K562 (cell line): Measurements from ENCODE around the gene SOX15. TPM values are rescaled to one million over a fixed set of nuclear protein-coding genes. Genes with fewer than 3 reads are reported as not detected.

Source experiments
- ATAC-seq: fragments of 200-7000 bp; cut with Tn5 transposase; 3 replicates; pipeline ENCODE4 v1.9.1; 2020; ENCODE audit warnings: moderate library complexity
- BruUV-seq: library from RNA; stranded (reverse); fragments of 400-500 nt; replicated peaks from 2 replicates; lab custom pipeline; 2021; lab: Mats Ljungman, UMichigan
- CTCF ChIA-PET: fragments of 300-600 bp; formaldehyde crosslinking; extraction: SDS; loops from one replicate; lab custom pipeline; 2021; ENCODE audit warnings: low intra/inter-chr PET ratio; lab: Yijun Ruan, JAX
- POLR2A ChIA-PET: fragments of 300-600, 350-650 bp; sonication (Branson Sonifier 250); formaldehyde crosslinking; extraction: SDS; loops from one replicate; lab custom pipeline; 2021; ENCODE audit warnings: antibody characterized with exemption, inconsistent platforms; lab: Yijun Ruan, JAX
- DNase-seq, 4 experiments: peaks; one replicate each; pipeline versions ENCODE4 v3.0.0 to v3.0.0-alpha.2; 2011 to 2018; ENCODE audit warnings: low spot score in 3 of 4, mixed read lengths in 3 of 4; ENCODE audit errors: extremely low read depth in 1 of 4
- FAIRE-seq: peaks from 2 replicates; lab custom pipeline; 2011; peaks lifted over from hg19 to GRCh38; lab: Jason Lieb, UNC
- H2AFZ ChIP-seq: 2 replicates; pipeline ENCODE4 v1.6.0; 2011; ENCODE audit warnings: low read depth, low read length, control low read depth, inconsistent platforms
- H3K27ac ChIP-seq: fragments of 200-600 bp; 3 replicates; pipeline ENCODE4 v1.8.0; 2011; ENCODE audit warnings: low read depth, mild to moderate bottlenecking, control low read depth, inconsistent platforms, low read length, moderate library complexity, mixed read lengths; ENCODE audit errors: extremely low read depth
- H3K27me3 ChIP-seq, 2 experiments: fragments of 300-600 bp in 1 of 2; 2 replicates in 1 of 2; 3 replicates in 1 of 2; pipeline versions ENCODE4 v1.6.0 to v1.8.0; 2011; ENCODE audit warnings: inconsistent platforms in 2 of 2, low read length in 2 of 2, mild to moderate bottlenecking in 1 of 2, mixed read lengths in 1 of 2, moderate library complexity in 1 of 2; ENCODE audit not compliant: control insufficient read depth in 2 of 2, insufficient read depth in 2 of 2
- H3K36me3 ChIP-seq: fragments of 300-600 bp; 3 replicates; pipeline ENCODE4 v1.8.0; 2011; ENCODE audit warnings: mild to moderate bottlenecking, low read length, inconsistent platforms; ENCODE audit not compliant: control insufficient read depth, insufficient read depth
- H3K4me1 ChIP-seq, 2 experiments: fragments of 200-600 bp in 1 of 2; replicated peaks in 1 of 2; 2 replicates in 1 of 2; 3 replicates in 1 of 2; pipeline versions ENCODE4 v1.5.1 to v1.8.0; 2011; ENCODE audit warnings: inconsistent platforms in 2 of 2, low read length in 2 of 2, mild to moderate bottlenecking in 1 of 2, mixed read lengths in 1 of 2, moderate library complexity in 1 of 2; ENCODE audit not compliant: control insufficient read depth in 2 of 2, insufficient read depth in 2 of 2
- H3K4me2 ChIP-seq: 2 replicates; pipeline ENCODE4 v1.6.1; 2011; ENCODE audit warnings: low read length, control low read depth, inconsistent platforms, mixed read lengths; ENCODE audit not compliant: insufficient read depth
- H3K4me3 ChIP-seq: fragments of 200-600 bp; sonication (generic), shearing (Covaris generic); 2 replicates; pipeline ENCODE4 v1.5.1; 2016; ENCODE audit warnings: control low read depth, inconsistent platforms
- H3K79me2 ChIP-seq: fragments of 200-600 bp; 3 replicates; pipeline ENCODE4 v1.8.0; 2011; ENCODE audit warnings: low read length, inconsistent platforms; ENCODE audit not compliant: control insufficient read depth, insufficient read depth
- H3K9ac ChIP-seq, 2 experiments: 2 replicates each; pipeline versions ENCODE4 v1.6.0 to v1.6.1; 2011; ENCODE audit warnings: low read depth in 2 of 2, low read length in 2 of 2, control low read depth in 1 of 2, inconsistent platforms in 1 of 2, mild to moderate bottlenecking in 1 of 2, mixed read lengths in 1 of 2; ENCODE audit not compliant: insufficient read depth in 1 of 2
- H3K9me1 ChIP-seq: one replicate; pipeline ENCODE4 v1.6.0; 2011; ENCODE audit warnings: inconsistent platforms, mild to moderate bottlenecking, low read length, moderate library complexity; ENCODE audit not compliant: control insufficient read depth, insufficient read depth
- H3K9me3 ChIP-seq: replicated peaks from 2 replicates; pipeline ENCODE4 v1.5.1; 2011; ENCODE audit warnings: low read depth, low read length, inconsistent platforms; ENCODE audit not compliant: control insufficient read depth, insufficient read depth
- H4K20me1 ChIP-seq: replicated peaks from 2 replicates; pipeline ENCODE4 v1.6.1; 2011; ENCODE audit warnings: low read length, inconsistent platforms, mixed read lengths; ENCODE audit not compliant: control insufficient read depth, insufficient read depth
- CCAR2 ChIP-seq: fragments of 200-400 bp; formaldehyde crosslinking; IDR thresholded peaks from 2 replicates; pipeline ENCODE4 v1.6.1; 2017; ENCODE audit warnings: mild to moderate bottlenecking, low read depth, low read length
- DACH1 ChIP-seq: fragments of 450-650 bp; IDR thresholded peaks from 2 replicates; pipeline ENCODE4 v1.6.1; 2018; ENCODE audit not compliant: partially characterized antibody
- FOXA1 ChIP-seq: fragments of 450-650 bp; IDR thresholded peaks from 2 replicates; pipeline ENCODE4 v1.6.1; 2016; ENCODE audit warnings: mild to moderate bottlenecking, borderline replicate concordance
- MAFG ChIP-seq: fragments of 450-650 bp; conservative IDR thresholded peaks from 2 replicates; pipeline ENCODE4 v1.6.1; 2016; ENCODE audit warnings: missing genetic modification characterization, missing compliant biosample characterization
- MBD1 ChIP-seq: fragments of 250-450 bp; sonication (Bioruptor Pico); IDR thresholded peaks from 2 replicates; pipeline ENCODE4 v1.8.0; 2022; ENCODE audit warnings: inconsistent platforms
- MBD2 ChIP-seq: sonication (generic); IDR thresholded peaks from 2 replicates; pipeline ENCODE4 v1.6.1; 2016; ENCODE audit warnings: low read depth, borderline replicate concordance
- NCOA1 ChIP-seq: fragments of 450-650 bp; IDR thresholded peaks from 2 replicates; pipeline ENCODE4 v1.6.1; 2016; ENCODE audit warnings: low read depth
- NFRKB ChIP-seq: fragments of 450-650 bp; IDR thresholded peaks from 2 replicates; pipeline ENCODE4 v1.6.1; 2016; ENCODE audit warnings: low read depth
- POLR2A ChIP-seq: fragments of 450-650 bp; conservative IDR thresholded peaks from 2 replicates; pipeline ENCODE4 v1.6.1; 2016
- RFX1 ChIP-seq: fragments of 450-650 bp; IDR thresholded peaks from 2 replicates; pipeline ENCODE4 v1.6.1; 2016; ENCODE audit warnings: mild to moderate bottlenecking, moderate library complexity
- SNIP1 ChIP-seq: fragments of 450-650 bp; IDR thresholded peaks from 2 replicates; pipeline ENCODE4 v1.7.1; 2017; ENCODE audit warnings: low read depth, mild to moderate bottlenecking
- ZNF407 ChIP-seq: fragments of 450-650 bp; IDR thresholded peaks from 2 replicates; pipeline ENCODE4 v1.6.1; 2016; ENCODE audit warnings: low read depth
- ZNF77 ChIP-seq: fragments of 250-450 bp; sonication (Bioruptor Pico); IDR thresholded peaks from 2 replicates; pipeline ENCODE4 v1.5.0; 2020
- ZZZ3 ChIP-seq: fragments of 450-650 bp; IDR thresholded peaks from 2 replicates; pipeline ENCODE4 v1.6.1; 2016; ENCODE audit warnings: antibody characterized with exemption, mild to moderate bottlenecking, moderate library complexity
- WGBS: fragments of 100-300 bp; shearing (Covaris generic); methylation state at CpG from one replicate; pipeline ENCODE4 v1.1.6; 2016; ENCODE audit warnings: low coverage, mixed read lengths; ENCODE audit not compliant: insufficient coverage; ENCODE audit errors: missing lambda C conversion rate; 5-methylcytosine and 5-hydroxymethylcytosine counted together
- in situ Hi-C: fragments of 300-500 bp; cut with MboI; formaldehyde crosslinking; loops from 4 replicates; pipeline ENCODE4 v1.15.0; 2018; ENCODE audit warnings: inconsistent platforms, mixed read lengths
- intact Hi-C: fragments of 100-400 bp; cut with micrococcal nuclease; formaldehyde crosslinking; loops from 2 replicates; pipeline ENCODE4 v1.14.2; 2022
- polyA plus RNA-seq, 8 experiments: library from polyadenylated mRNA; depleted of rRNA in 4 of 8; stranded (reverse) in 5 of 8; unstranded in 3 of 8; fragments of >200 nt; fragmentation: Nextera tagmentation in 2 of 8; fragmentation: Illumina TruSeq in 1 of 8; extraction: Ambion mirVana in 2 of 8; extraction: Trizol in 1 of 8; gene quantifications; 2 replicates each; pipeline versions ENCODE4 v1.2.1 to v1.2.3, GENCODE V29; 2011 to 2014; ENCODE audit warnings: inconsistent platforms in 1 of 8, missing spikeins in 1 of 8
- total RNA-seq, 7 experiments: library from RNA; depleted of rRNA in 6 of 7; stranded (reverse); fragments of >200 nt in 6 of 7; fragmentation: Illumina TruSeq in 2 of 7; extraction: Trizol in 2 of 7; gene quantifications; 2 replicates each; pipeline versions ENCODE4 v1.2.1 to v1.2.3, GENCODE V29; 2011 to 2021; ENCODE audit warnings: low replicate concordance in 1 of 7
- TF ChIP-seq, protein P1 (sequence below): sonication (generic); formaldehyde crosslinking; IDR thresholded peaks from 2 replicates; pipeline ENCODE4 v1.8.0; 2022; ENCODE audit warnings: missing genetic modification reagents, mild to moderate bottlenecking, borderline replicate concordance

SOX15 gene
- total and polyA plus RNA-seq, 9 of the 15 experiments (the other 6 are each of a cell fraction or from before 2014, with no cell fraction given), result 0.07 to 0.33 (median 0.19) TPM; not detected in 5

GRCh38 chr17:7570351-7570750 lies 19.5 kb downstream of the SOX15 start:
- no peak overlapping the region for H2AFZ ChIP-seq
- ChIA-PET POLR2A (interaction anchor here (1.0 to 6.7 kb wide), 3 partner anchors 10 to 13 kb away, joined by 4 to 46 read pairs (median 4); partner anchors contain the start of gene MPDU1), CTCF (no interaction called here)
- peaks cover 79% of the 10 kb centered on the region for H3K36me3 ChIP-seq
- H3K4me2 ChIP-seq, result no peak overlapping the region
- FAIRE-seq, result no peak
- DNase-seq, result no peak
- H3K9me1 ChIP-seq, result peaks cover 7% of the 10 kb centered on the region
- BruUV-seq, result no TSS peak
- peaks cover 33% of the 10 kb centered on the region for H3K79me2 ChIP-seq
- intact Hi-C loops (no loop called here), in situ Hi-C loops (loop anchor here (25.0 kb wide), 1 partner anchor 533 kb away; the partner anchor contains the start of genes SLC16A11 and SLC16A13)
- no peaks in the 10 kb centered on the region for H3K9me3 ChIP-seq
- no peak for ATAC-seq
- 93% methylated on average over 6 of the region's 10 CpGs for WGBS
- H3K9ac ChIP-seq, result no peak overlapping the region; a peak in 1 of 4 replicates
- H4K20me1 ChIP-seq, result peaks cover 17% of the 10 kb centered on the region
- peaks cover 5 to 15% of the 10 kb centered on the region in 2 experiments; a peak in 4 of 5 replicates for H3K4me1 ChIP-seq
- no peak overlapping the region for H3K4me3 ChIP-seq
- H3K27ac ChIP-seq, result no peak overlapping the region
- no peaks in the 10 kb centered on the region for H3K27me3 ChIP-seq
- no peak for TF ChIP-seq SNIP1
- TF ChIP-seq DACH1, result no peak
- TF ChIP-seq MBD2, result no peak
- TF ChIP-seq, protein P1, sequence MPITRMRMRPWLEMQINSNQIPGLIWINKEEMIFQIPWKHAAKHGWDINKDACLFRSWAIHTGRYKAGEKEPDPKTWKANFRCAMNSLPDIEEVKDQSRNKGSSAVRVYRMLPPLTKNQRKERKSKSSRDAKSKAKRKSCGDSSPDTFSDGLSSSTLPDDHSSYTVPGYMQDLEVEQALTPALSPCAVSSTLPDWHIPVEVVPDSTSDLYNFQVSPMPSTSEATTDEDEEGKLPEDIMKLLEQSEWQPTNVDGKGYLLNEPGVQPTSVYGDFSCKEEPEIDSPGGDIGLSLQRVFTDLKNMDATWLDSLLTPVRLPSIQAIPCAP (CRISPR knock-in tag), result no peak
- no peak for TF ChIP-seq FOXA1
- no peak for TF ChIP-seq MAFG (tag)
- TF ChIP-seq POLR2A, result no peak
- no peak for TF ChIP-seq MBD1
- TF ChIP-seq RFX1, result no peak
- no peak for TF ChIP-seq ZNF77 (CRISPR knock-in tag)
- TF ChIP-seq NFRKB, result no peak
- TF ChIP-seq CCAR2, result no peak
- no peak for TF ChIP-seq ZZZ3
- no peak for TF ChIP-seq ZNF407
- TF ChIP-seq NCOA1, result no peak
